GM20000 (cell line): ENCODE data around the gene NOS1AP.

ENCODE experiments used
- DNase-seq: peaks from one replicate; pipeline ENCODE4 v3.0.0; 2012; ENCODE audit warnings: low spot score
- TF ChIP-seq, protein P1 (sequence below): IDR thresholded peaks from 2 replicates; pipeline ENCODE4 v1.5.1; 2012; ENCODE audit warnings: mild to moderate bottlenecking, control low read depth; ENCODE audit errors: extremely low read depth, missing control alignments

Gene NOS1AP

GRCh38 chr1:162222014-162222413, 152.5 kb downstream of the NOS1AP start:
- no peak for DNase-seq
- TF ChIP-seq, protein P1, sequence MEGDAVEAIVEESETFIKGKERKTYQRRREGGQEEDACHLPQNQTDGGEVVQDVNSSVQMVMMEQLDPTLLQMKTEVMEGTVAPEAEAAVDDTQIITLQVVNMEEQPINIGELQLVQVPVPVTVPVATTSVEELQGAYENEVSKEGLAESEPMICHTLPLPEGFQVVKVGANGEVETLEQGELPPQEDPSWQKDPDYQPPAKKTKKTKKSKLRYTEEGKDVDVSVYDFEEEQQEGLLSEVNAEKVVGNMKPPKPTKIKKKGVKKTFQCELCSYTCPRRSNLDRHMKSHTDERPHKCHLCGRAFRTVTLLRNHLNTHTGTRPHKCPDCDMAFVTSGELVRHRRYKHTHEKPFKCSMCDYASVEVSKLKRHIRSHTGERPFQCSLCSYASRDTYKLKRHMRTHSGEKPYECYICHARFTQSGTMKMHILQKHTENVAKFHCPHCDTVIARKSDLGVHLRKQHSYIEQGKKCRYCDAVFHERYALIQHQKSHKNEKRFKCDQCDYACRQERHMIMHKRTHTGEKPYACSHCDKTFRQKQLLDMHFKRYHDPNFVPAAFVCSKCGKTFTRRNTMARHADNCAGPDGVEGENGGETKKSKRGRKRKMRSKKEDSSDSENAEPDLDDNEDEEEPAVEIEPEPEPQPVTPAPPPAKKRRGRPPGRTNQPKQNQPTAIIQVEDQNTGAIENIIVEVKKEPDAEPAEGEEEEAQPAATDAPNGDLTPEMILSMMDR: no peak

- TF ChIP-seq, protein P1: no peak
Measured at GRCh38 chr1:162222730-162223129, 153.2 kb downstream of the NOS1AP start.

DNA sequence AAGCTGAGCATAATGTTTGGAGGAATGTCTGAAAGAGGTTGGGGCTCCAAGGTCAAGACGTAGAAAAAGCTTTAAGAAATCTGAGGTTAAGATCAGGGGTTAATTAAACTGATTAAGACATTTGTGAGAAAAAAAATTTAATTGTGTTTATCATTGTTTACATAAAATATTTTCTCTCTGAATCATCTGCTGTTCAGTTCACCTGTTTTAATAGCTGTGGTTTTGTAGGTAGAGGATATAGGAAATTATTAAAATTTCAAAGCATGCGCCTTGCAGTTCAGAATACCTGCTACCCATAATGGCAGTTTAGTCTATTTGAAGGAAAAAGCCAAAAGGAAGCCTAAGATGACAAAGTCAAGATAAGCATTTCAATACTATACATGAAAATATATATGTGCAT, 154.0 kb downstream of the NOS1AP start:
- no peak for DNase-seq
- TF ChIP-seq, protein P1: no peak

More at GRCh38 chr1:162222730-162223129, 153.2 kb downstream of the NOS1AP start:
- no peak for DNase-seq

DNA sequence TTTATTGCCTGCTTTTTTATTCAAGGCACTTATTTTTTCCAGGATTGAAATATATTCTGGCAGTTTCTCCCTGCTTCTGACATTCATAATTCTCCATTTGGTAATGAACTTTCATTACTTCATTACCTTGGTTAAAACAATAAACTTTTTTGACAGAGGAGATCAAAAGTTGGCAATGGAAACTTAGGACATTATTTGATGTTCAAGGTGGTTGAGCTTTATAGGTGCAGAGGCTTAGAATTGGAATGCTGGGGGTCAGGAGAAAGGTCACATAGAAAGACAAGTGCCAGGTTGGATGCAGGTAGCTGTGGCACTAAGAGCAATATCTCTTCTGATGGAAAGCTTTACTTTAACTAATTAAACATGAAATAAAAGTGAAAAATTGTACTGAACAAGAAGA, 154.8 kb downstream of the NOS1AP start:
- no peak for DNase-seq
- TF ChIP-seq, protein P1: no peak

- no peak for DNase-seq
- TF ChIP-seq, protein P1: no peak
Measured at GRCh38 chr1:162228586-162228985, 159.1 kb downstream of the NOS1AP start.

- TF ChIP-seq, protein P1: no peak
- DNase-seq: no peak
Measured at GRCh38 chr1:162229549-162229948, 160.1 kb downstream of the NOS1AP start.

DNA sequence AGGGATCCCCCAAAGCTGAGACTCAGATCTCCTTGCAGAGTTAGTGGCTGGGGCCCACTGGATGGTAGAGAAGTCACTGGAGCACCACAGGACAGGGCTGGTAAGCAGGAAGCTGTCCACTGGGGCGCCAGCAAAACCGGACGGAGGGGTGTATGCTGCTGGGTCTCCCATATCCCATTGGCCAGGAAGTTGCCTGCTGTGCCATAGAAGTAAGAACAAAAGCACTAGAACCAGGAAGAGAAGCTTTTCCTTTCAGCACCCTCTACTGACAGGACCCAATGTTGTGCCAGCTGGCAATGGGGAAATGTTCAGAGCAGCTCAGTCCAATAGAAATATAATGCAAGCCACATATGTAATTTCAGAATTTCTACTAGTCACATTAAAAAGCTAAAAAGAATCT, 160.6 kb downstream of the NOS1AP start:
- TF ChIP-seq, protein P1: no peak
- no peak for DNase-seq

DNA sequence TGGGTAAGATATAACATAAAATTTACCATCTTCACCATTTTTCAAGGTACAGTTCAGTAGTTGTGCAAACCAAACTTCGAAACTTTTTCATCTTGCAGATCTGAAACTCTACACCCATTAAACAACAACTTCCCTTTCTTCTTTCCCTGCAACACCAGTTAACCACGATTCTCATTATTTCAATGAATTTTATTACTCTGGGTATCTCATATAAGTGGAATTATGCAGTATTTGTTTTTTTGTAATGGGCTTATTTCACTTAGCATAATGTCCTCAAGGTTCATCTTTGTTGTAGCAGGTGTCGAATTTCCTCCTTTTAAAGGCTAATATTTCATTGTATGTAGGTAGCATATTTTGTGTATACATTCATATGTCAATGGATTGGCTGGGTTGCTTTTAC, 161.0 kb downstream of the NOS1AP start:
- no peak for DNase-seq
- TF ChIP-seq, protein P1: no peak
